Heart left ventricle (tissue), 13 donors: ENCODE data around the gene DLGAP1.

ENCODE experiments used
- POLR2A ChIP-seq, 2 donors: fragments of 450-650 bp; IDR thresholded peaks; one replicate each; pipeline ENCODE4 v1.6.1; 2017; ENCODE audit warnings: antibody characterized with exemption in 2 of 2, mild to moderate bottlenecking in 2 of 2, moderate library complexity in 2 of 2
- TF ChIP-seq, protein P1 (sequence below), 12 donors: fragments of 200-600 bp; sonication (generic) in 4 of 12; IDR thresholded peaks; one replicate each; pipeline versions ENCODE4 v1.5.0 to v1.8.0; 2018 to 2022; ENCODE audit warnings: antibody characterized with exemption in 12 of 12, mild to moderate bottlenecking in 5 of 12
- donor health status: ischemic (EF 13 %, LVEDD 7.1; RV severe dilation, severe dysfunction).
- donor health status: DM: no; HTN: yes; CAD: no.
- donor health status: DM: no; HTN: no; CAD: no.
- donor health status: ischemic (EF 25% LVEDD 6.9; RV normal size, moderate dysfunction).
- donor health status: ischemic (EF 25% LVEDD 5.7; RV mildly dilated, moderate dysfunction).
- donor health status: ischemic (EF 35%, LVEDD 5.7; RV mildly dilated, moderate dysfunction).
- donor health status: nonischemic (EF 11% LVEDD 7.7; RV severe dilation, severe dysfunction).
- donor health status: DM: yes; HTN: yes; CAD: no.
- donor health status: PGD.
- donor health status: ischemic (EF 29% LVEDD 5.4; RV normal size, mild dysfunction).
- donor health status: nonischemic (EF 23%, LVEDD 6.1; RV moderate dilation, normal function).

DNA sequence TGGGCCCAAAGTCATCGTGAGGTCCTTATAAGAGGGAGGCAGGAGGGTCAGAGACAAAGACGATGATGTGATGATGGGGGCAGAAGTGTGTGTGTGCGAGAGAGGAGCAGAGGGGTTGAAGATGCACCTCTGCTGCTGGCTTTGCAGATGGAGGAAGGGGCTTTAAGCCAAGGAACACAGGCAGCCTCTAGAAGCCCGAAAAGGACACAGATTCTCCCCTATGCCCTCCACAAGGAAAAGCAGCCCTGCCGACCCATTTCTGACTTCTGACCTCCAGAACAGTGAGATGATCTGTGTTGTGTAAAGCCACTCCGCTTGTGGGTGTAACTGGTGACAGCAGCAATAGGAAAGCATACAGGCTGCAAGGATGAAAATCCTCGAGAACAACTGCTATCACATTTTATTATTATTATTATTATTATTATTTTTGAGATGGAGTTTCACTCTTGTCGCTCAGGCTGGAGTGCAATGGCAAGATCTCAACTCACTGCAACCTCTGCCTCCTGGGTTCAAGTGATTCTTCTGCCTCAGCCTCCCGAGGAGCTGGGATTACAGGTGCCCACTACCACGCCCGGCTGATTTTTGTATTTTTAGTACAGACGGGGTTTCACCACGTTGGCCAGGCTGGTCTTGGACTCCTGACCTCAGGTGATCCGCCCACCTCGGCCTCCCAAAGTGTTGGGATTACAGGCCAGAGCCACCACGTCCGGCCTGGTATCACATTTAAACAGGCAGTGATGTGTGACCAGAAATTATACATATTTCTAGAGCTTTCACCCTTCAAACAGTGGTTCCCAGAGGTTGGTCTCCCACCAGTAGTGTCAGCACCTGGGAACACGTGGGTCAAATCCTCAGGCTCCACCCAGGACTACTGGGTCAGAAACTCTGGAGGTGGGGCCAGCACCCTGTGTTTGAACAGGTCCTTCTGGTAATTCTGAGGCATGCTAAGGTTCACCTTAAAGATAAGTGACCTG is 834.7 kb downstream of the DLGAP1 start:
- TF ChIP-seq POLR2A (IDR thresholded peaks at IDR 0.05) = no peak
- TF ChIP-seq, protein P1, sequence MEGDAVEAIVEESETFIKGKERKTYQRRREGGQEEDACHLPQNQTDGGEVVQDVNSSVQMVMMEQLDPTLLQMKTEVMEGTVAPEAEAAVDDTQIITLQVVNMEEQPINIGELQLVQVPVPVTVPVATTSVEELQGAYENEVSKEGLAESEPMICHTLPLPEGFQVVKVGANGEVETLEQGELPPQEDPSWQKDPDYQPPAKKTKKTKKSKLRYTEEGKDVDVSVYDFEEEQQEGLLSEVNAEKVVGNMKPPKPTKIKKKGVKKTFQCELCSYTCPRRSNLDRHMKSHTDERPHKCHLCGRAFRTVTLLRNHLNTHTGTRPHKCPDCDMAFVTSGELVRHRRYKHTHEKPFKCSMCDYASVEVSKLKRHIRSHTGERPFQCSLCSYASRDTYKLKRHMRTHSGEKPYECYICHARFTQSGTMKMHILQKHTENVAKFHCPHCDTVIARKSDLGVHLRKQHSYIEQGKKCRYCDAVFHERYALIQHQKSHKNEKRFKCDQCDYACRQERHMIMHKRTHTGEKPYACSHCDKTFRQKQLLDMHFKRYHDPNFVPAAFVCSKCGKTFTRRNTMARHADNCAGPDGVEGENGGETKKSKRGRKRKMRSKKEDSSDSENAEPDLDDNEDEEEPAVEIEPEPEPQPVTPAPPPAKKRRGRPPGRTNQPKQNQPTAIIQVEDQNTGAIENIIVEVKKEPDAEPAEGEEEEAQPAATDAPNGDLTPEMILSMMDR (IDR thresholded peaks at IDR 0.05) = no peak
